K562 (cell line): Measurements from ENCODE around the gene PTPN14. TPM values are rescaled to one million over a fixed set of nuclear protein-coding genes. Genes with fewer than 3 reads are reported as not detected.

Source experiments
- ATAC-seq: fragments of 200-7000 bp; cut with Tn5 transposase; 3 replicates; pipeline ENCODE4 v1.9.1; 2020; ENCODE audit warnings: moderate library complexity
- BruUV-seq: library from RNA; stranded (reverse); fragments of 400-500 nt; replicated peaks from 2 replicates; lab custom pipeline; 2021; lab: Mats Ljungman, UMichigan
- CTCF ChIA-PET: fragments of 300-600 bp; formaldehyde crosslinking; extraction: SDS; loops from one replicate; lab custom pipeline; 2021; ENCODE audit warnings: low intra/inter-chr PET ratio; lab: Yijun Ruan, JAX
- POLR2A ChIA-PET: fragments of 300-600, 350-650 bp; sonication (Branson Sonifier 250); formaldehyde crosslinking; extraction: SDS; loops from one replicate; lab custom pipeline; 2021; ENCODE audit warnings: antibody characterized with exemption, inconsistent platforms; lab: Yijun Ruan, JAX
- DNase-seq, 4 experiments: peaks; one replicate each; pipeline versions ENCODE4 v3.0.0 to v3.0.0-alpha.2; 2011 to 2018; ENCODE audit warnings: low spot score in 3 of 4, mixed read lengths in 3 of 4; ENCODE audit errors: extremely low read depth in 1 of 4
- FAIRE-seq: peaks from 2 replicates; lab custom pipeline; 2011; peaks lifted over from hg19 to GRCh38; lab: Jason Lieb, UNC
- H2AFZ ChIP-seq: 2 replicates; pipeline ENCODE4 v1.6.0; 2011; ENCODE audit warnings: low read depth, low read length, control low read depth, inconsistent platforms
- H3K27ac ChIP-seq: fragments of 200-600 bp; 3 replicates; pipeline ENCODE4 v1.8.0; 2011; ENCODE audit warnings: low read depth, mild to moderate bottlenecking, control low read depth, inconsistent platforms, low read length, moderate library complexity, mixed read lengths; ENCODE audit errors: extremely low read depth
- H3K27me3 ChIP-seq, 2 experiments: fragments of 300-600 bp in 1 of 2; 2 replicates in 1 of 2; 3 replicates in 1 of 2; pipeline versions ENCODE4 v1.6.0 to v1.8.0; 2011; ENCODE audit warnings: inconsistent platforms in 2 of 2, low read length in 2 of 2, mild to moderate bottlenecking in 1 of 2, mixed read lengths in 1 of 2, moderate library complexity in 1 of 2; ENCODE audit not compliant: control insufficient read depth in 2 of 2, insufficient read depth in 2 of 2
- H3K36me3 ChIP-seq: fragments of 300-600 bp; 3 replicates; pipeline ENCODE4 v1.8.0; 2011; ENCODE audit warnings: mild to moderate bottlenecking, low read length, inconsistent platforms; ENCODE audit not compliant: control insufficient read depth, insufficient read depth
- H3K4me1 ChIP-seq, 2 experiments: fragments of 200-600 bp in 1 of 2; replicated peaks in 1 of 2; 2 replicates in 1 of 2; 3 replicates in 1 of 2; pipeline versions ENCODE4 v1.5.1 to v1.8.0; 2011; ENCODE audit warnings: inconsistent platforms in 2 of 2, low read length in 2 of 2, mild to moderate bottlenecking in 1 of 2, mixed read lengths in 1 of 2, moderate library complexity in 1 of 2; ENCODE audit not compliant: control insufficient read depth in 2 of 2, insufficient read depth in 2 of 2
- H3K4me2 ChIP-seq: 2 replicates; pipeline ENCODE4 v1.6.1; 2011; ENCODE audit warnings: low read length, control low read depth, inconsistent platforms, mixed read lengths; ENCODE audit not compliant: insufficient read depth
- H3K4me3 ChIP-seq: fragments of 200-600 bp; sonication (generic), shearing (Covaris generic); 2 replicates; pipeline ENCODE4 v1.5.1; 2016; ENCODE audit warnings: control low read depth, inconsistent platforms
- H3K79me2 ChIP-seq: fragments of 200-600 bp; 3 replicates; pipeline ENCODE4 v1.8.0; 2011; ENCODE audit warnings: low read length, inconsistent platforms; ENCODE audit not compliant: control insufficient read depth, insufficient read depth
- H3K9ac ChIP-seq, 2 experiments: 2 replicates each; pipeline versions ENCODE4 v1.6.0 to v1.6.1; 2011; ENCODE audit warnings: low read depth in 2 of 2, low read length in 2 of 2, control low read depth in 1 of 2, inconsistent platforms in 1 of 2, mild to moderate bottlenecking in 1 of 2, mixed read lengths in 1 of 2; ENCODE audit not compliant: insufficient read depth in 1 of 2
- H3K9me1 ChIP-seq: one replicate; pipeline ENCODE4 v1.6.0; 2011; ENCODE audit warnings: inconsistent platforms, mild to moderate bottlenecking, low read length, moderate library complexity; ENCODE audit not compliant: control insufficient read depth, insufficient read depth
- H3K9me3 ChIP-seq: replicated peaks from 2 replicates; pipeline ENCODE4 v1.5.1; 2011; ENCODE audit warnings: low read depth, low read length, inconsistent platforms; ENCODE audit not compliant: control insufficient read depth, insufficient read depth
- H4K20me1 ChIP-seq: replicated peaks from 2 replicates; pipeline ENCODE4 v1.6.1; 2011; ENCODE audit warnings: low read length, inconsistent platforms, mixed read lengths; ENCODE audit not compliant: control insufficient read depth, insufficient read depth
- ASH1L ChIP-seq: fragments of 450-650 bp; IDR thresholded peaks from 2 replicates; pipeline ENCODE4 v1.6.1; 2018; ENCODE audit warnings: borderline replicate concordance, mild to moderate bottlenecking, low read depth; ENCODE audit not compliant: partially characterized antibody
- ATF1 ChIP-seq, 2 experiments: fragments of 450-650 bp in 1 of 2; IDR thresholded peaks; 2 replicates each; pipeline ENCODE4 v1.6.1; 2016; ENCODE audit warnings: missing compliant biosample characterization in 1 of 2, missing genetic modification characterization in 1 of 2
- CHD4 ChIP-seq: fragments of 200-600 bp; sonication (generic); IDR thresholded peaks from 3 replicates; pipeline ENCODE4 v1.6.1; 2012; ENCODE audit warnings: low read depth, mild to moderate bottlenecking, mixed read lengths, low read length, inconsistent platforms; ENCODE audit not compliant: insufficient read depth, insufficient replicate concordance, poor library complexity, severe bottlenecking
- CSDE1 ChIP-seq, 2 experiments: fragments of 450-650 bp; IDR thresholded peaks; 2 replicates each; pipeline ENCODE4 v1.6.1; 2016; ENCODE audit warnings: mild to moderate bottlenecking in 1 of 2
- DNMT1 ChIP-seq: fragments of 450-650 bp; IDR thresholded peaks from 2 replicates; pipeline ENCODE4 v1.6.1; 2016; ENCODE audit warnings: antibody characterized with exemption, mild to moderate bottlenecking
- EP400 ChIP-seq: fragments of 450-650 bp; IDR thresholded peaks from 2 replicates; pipeline ENCODE4 v1.6.1; 2017; ENCODE audit warnings: antibody characterized with exemption, mild to moderate bottlenecking, moderate library complexity
- KDM2B ChIP-seq: fragments of 250-450 bp; sonication (Bioruptor Pico); IDR thresholded peaks from 2 replicates; pipeline ENCODE4 v1.8.0; 2021; ENCODE audit warnings: mild to moderate bottlenecking, moderate library complexity
- NBN ChIP-seq: fragments of 450-650 bp; IDR thresholded peaks from 2 replicates; pipeline ENCODE4 v1.6.1; 2016; ENCODE audit warnings: low read depth, mild to moderate bottlenecking
- PCBP2 ChIP-seq: fragments of 200-400 bp; formaldehyde crosslinking; IDR thresholded peaks from 2 replicates; pipeline ENCODE4 v1.6.1; 2018; ENCODE audit warnings: low read length, low read depth, mild to moderate bottlenecking, moderate library complexity; ENCODE audit not compliant: poor library complexity, severe bottlenecking
- PHB ChIP-seq: fragments of 250-450 bp; sonication (Bioruptor Pico); IDR thresholded peaks from 2 replicates; pipeline ENCODE4 v1.5.0; 2021
- SETDB1 ChIP-seq: IDR thresholded peaks from one replicate; pipeline ENCODE4 v1.6.1; 2012; ENCODE audit warnings: low read length, control low read depth, inconsistent platforms
- STAT5A ChIP-seq: IDR thresholded peaks from 2 replicates; pipeline ENCODE4 v1.6.1; 2012; ENCODE audit warnings: low read length, inconsistent platforms, borderline replicate concordance
- ZBTB8A ChIP-seq: fragments of 450-650 bp; IDR thresholded peaks from 2 replicates; pipeline ENCODE4 v1.6.1; 2018; ENCODE audit warnings: mild to moderate bottlenecking, moderate library complexity; ENCODE audit not compliant: partially characterized antibody
- ZNF197 ChIP-seq: fragments of 200-800 bp; sonication (Bioruptor generic); IDR thresholded peaks from 2 replicates; pipeline ENCODE4 v1.6.1; 2016; ENCODE audit warnings: low read depth, missing genetic modification characterization, missing compliant biosample characterization
- WGBS: fragments of 100-300 bp; shearing (Covaris generic); methylation state at CpG from one replicate; pipeline ENCODE4 v1.1.6; 2016; ENCODE audit warnings: low coverage, mixed read lengths; ENCODE audit not compliant: insufficient coverage; ENCODE audit errors: missing lambda C conversion rate; 5-methylcytosine and 5-hydroxymethylcytosine counted together
- in situ Hi-C: fragments of 300-500 bp; cut with MboI; formaldehyde crosslinking; loops from 4 replicates; pipeline ENCODE4 v1.15.0; 2018; ENCODE audit warnings: inconsistent platforms, mixed read lengths
- intact Hi-C: fragments of 100-400 bp; cut with micrococcal nuclease; formaldehyde crosslinking; loops from 2 replicates; pipeline ENCODE4 v1.14.2; 2022
- polyA plus RNA-seq, 8 experiments: library from polyadenylated mRNA; depleted of rRNA in 4 of 8; stranded (reverse) in 5 of 8; unstranded in 3 of 8; fragments of >200 nt; fragmentation: Nextera tagmentation in 2 of 8; fragmentation: Illumina TruSeq in 1 of 8; extraction: Ambion mirVana in 2 of 8; extraction: Trizol in 1 of 8; gene quantifications; 2 replicates each; pipeline versions ENCODE4 v1.2.1 to v1.2.3, GENCODE V29; 2011 to 2014; ENCODE audit warnings: inconsistent platforms in 1 of 8, missing spikeins in 1 of 8
- total RNA-seq, 7 experiments: library from RNA; depleted of rRNA in 6 of 7; stranded (reverse); fragments of >200 nt in 6 of 7; fragmentation: Illumina TruSeq in 2 of 7; extraction: Trizol in 2 of 7; gene quantifications; 2 replicates each; pipeline versions ENCODE4 v1.2.1 to v1.2.3, GENCODE V29; 2011 to 2021; ENCODE audit warnings: low replicate concordance in 1 of 7

The PTPN14 gene
- total and polyA plus RNA-seq, 9 of the 15 experiments (the other 6 are each of a cell fraction or from before 2014, with no cell fraction given): 0.01 to 0.29 (median 0.04) TPM; not detected in 6

DNA sequence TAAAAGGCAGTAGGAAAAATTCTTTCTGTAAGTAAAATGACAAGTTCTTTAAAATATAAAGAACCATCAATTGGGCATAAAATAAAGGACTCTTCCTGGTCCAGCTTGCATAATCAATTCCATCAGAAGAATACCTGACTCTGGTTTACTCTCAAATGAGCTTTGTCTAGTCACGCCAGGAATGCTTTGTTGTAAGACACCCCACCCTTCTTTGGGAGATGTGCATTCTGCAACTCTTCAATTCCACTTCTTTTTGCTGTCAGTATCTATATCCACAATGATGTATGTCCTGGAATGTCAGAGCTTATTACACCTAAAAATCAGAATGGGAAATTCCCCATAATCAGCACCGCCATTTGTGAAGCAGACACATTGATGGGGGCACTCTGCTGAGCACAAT is 76.1 kb downstream of the PTPN14 start:
- WGBS: 0% methylated on average over 2 of the region's 2 CpGs
- Histone ChIP-seq H3K27ac (no peak overlapping the region), H3K79me2 (no peaks in the 10 kb centered on the region), H3K9me1 (no peaks in the 10 kb centered on the region)
- intact Hi-C loops: no loop called here
- POLR2A ChIA-PET: interaction anchor here (0.8 to 1.3 kb wide), 2 partner anchors 10 to 105 kb away, joined by 3 to 4 read pairs; no protein-coding TSS in a partner anchor
- no TSS peak for BruUV-seq
- TF ChIP-seq ATF1 (CRISPR knock-in tag; IDR thresholded peaks at IDR 0.05) (no peak), ATF1 (tag; IDR thresholded peaks at IDR 0.05) (no peak), DNMT1 (no peak), CHD4 (no peak), PCBP2 (no peak), ZBTB8A (no peak), NBN (no peak), SETDB1 (no peak), CSDE1 (IDR thresholded peaks at IDR 0.05) (no peak), EP400 (no peak), STAT5A (no peak), ASH1L (no peak), KDM2B (CRISPR knock-in tag) (no peak), PHB (CRISPR knock-in tag) (no peak), ZNF197 (CRISPR knock-in tag) (no peak)
- TF ChIP-seq, all 486 proteins: peak for 0
- CTCF ChIA-PET: no interaction called here
- no peaks in the 10 kb centered on the region for H3K4me1 ChIP-seq
- no peak overlapping the region for H3K9ac ChIP-seq
- FAIRE-seq: no peak
- H3K36me3 ChIP-seq: no peaks in the 10 kb centered on the region
- no peaks in the 10 kb centered on the region for H3K27me3 ChIP-seq
- in situ Hi-C loops: no loop called here
- no peak for ATAC-seq
- H3K4me2 ChIP-seq: no peak overlapping the region
- no peak overlapping the region for H3K4me3 ChIP-seq
- no peaks in the 10 kb centered on the region; the same call in 1 of the 2 replicates for H4K20me1 ChIP-seq
- H3K9me3 ChIP-seq: no peaks in the 10 kb centered on the region
- no peak for DNase-seq
- no peak overlapping the region for H2AFZ ChIP-seq
